ENCODE results near the gene TJP3.

TJP3 gene

DNA sequence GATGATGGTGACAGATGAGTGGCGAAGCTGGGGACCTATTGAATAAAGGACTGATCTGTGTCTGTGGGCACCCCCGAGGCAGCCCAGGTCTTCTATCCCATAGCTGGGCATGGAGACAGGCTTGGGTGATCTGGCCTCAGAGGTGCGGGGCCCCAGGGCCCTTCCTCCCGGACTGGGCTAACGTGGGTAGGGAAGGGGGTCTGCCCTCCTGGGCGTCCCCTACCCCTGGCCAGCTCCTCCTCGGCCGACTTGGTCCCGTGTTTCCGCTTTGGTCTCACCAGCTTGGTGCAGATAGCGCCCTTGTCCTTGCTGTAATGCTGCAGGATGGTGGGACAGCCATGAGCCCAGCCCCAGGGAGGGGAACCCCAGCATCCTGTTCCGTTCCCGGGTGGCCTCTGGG, 74.7 kb downstream of the TJP3 start:
- no peaks in the 10 kb centered on the region for H3K9me2 ChIP-seq (replicated peaks; ENCODE audit: insufficient read depth, low read length)
- no peak for DNase-seq
- no peak overlapping the region for H3K4me2 ChIP-seq (ENCODE audit: low read depth, low read length)
- no peaks in the 10 kb centered on the region for H3K36me3 ChIP-seq (replicated peaks; ENCODE audit: insufficient read depth, low read length)
- no peaks in the 10 kb centered on the region for H4K20me1 ChIP-seq (ENCODE audit: insufficient read depth, low read length)
- H3K79me2 ChIP-seq (ENCODE audit: low read length) = no peaks in the 10 kb centered on the region
- no peak for TF ChIP-seq EZH2 (optimal IDR thresholded peaks at IDR 0.05; ENCODE audit: low read depth, low read length)
- no peaks in the 10 kb centered on the region for H3K4me1 ChIP-seq (ENCODE audit: low read length)
- H3K9me3 ChIP-seq (replicated peaks; ENCODE audit: insufficient read depth, low read length) = no peaks in the 10 kb centered on the region
- H3K27me3 ChIP-seq (replicated peaks; ENCODE audit: insufficient read depth, low read length) = peaks cover 68% of the 10 kb centered on the region
- no peaks in the 10 kb centered on the region for H3F3A ChIP-seq (ENCODE audit: insufficient read depth, low read length)
- H3K27ac ChIP-seq (ENCODE audit: low read length) = no peak overlapping the region
- no peak overlapping the region for H3K9ac ChIP-seq (ENCODE audit: low read length)
- H2AFZ ChIP-seq (ENCODE audit: low read length) = no peak overlapping the region
- no peak overlapping the region for H3K4me3 ChIP-seq (ENCODE audit: low read length)

DNA sequence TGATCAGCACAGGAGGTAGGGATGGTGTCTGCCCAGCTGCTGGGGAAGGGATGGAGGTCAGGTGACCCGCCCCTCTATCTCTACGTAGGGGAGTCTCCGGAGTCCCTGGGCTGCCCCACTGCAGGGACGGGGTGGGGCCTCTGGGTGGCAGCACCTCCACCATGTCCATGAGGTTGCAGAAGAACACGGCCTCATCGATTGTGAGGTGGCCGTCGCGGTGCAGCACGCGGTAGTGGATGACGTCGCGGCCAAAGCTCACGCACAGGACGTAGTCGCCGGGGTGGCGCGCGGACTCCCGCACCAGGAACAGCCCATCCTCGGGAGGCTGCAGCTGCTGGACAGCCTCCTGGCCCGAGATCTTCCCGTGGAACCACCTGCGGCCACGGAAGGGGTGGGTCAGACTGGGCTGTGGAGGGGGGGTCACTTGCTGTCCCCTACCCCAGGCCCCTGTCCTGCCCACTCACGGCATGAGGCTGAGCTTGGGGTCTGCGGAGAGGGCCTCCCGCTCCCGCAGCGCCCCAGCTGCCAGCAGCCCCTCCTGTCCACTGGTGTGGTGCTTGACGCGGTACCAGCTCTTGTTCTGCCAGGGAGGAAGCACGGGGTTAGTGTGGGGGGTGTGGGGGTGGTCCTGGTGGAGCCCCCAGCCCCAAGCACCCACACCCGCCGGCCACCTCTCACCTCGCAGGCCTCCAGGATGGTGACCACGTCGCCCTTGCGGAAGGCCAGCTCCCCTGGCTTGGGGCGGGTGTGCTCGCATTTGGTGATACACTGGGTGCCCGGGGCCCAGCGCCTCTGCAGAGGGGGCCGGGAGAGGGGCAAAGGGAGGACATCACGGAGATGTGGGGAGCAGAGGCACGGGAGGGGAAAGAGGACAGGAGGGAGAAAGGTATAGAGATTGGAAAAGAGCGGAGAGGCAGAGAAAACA, 75.7 kb downstream of the TJP3 start:
- no peak overlapping the region for H3K9ac ChIP-seq (ENCODE audit: low read length)
- H3K4me1 ChIP-seq (ENCODE audit: low read length) = no peaks in the 10 kb centered on the region
- no peak overlapping the region for H3K27ac ChIP-seq (ENCODE audit: low read length)
- H3K79me2 ChIP-seq (ENCODE audit: low read length) = no peaks in the 10 kb centered on the region
- no peak overlapping the region for H3K4me2 ChIP-seq (ENCODE audit: low read depth, low read length)
- TF ChIP-seq, protein P1, sequence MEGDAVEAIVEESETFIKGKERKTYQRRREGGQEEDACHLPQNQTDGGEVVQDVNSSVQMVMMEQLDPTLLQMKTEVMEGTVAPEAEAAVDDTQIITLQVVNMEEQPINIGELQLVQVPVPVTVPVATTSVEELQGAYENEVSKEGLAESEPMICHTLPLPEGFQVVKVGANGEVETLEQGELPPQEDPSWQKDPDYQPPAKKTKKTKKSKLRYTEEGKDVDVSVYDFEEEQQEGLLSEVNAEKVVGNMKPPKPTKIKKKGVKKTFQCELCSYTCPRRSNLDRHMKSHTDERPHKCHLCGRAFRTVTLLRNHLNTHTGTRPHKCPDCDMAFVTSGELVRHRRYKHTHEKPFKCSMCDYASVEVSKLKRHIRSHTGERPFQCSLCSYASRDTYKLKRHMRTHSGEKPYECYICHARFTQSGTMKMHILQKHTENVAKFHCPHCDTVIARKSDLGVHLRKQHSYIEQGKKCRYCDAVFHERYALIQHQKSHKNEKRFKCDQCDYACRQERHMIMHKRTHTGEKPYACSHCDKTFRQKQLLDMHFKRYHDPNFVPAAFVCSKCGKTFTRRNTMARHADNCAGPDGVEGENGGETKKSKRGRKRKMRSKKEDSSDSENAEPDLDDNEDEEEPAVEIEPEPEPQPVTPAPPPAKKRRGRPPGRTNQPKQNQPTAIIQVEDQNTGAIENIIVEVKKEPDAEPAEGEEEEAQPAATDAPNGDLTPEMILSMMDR (IDR thresholded peaks at IDR 0.05; ENCODE audit: low read length) = no peak
- TF ChIP-seq EZH2phosphoT487 (IDR thresholded peaks at IDR 0.05; ENCODE audit: low read length) (no peak), EZH2 (optimal IDR thresholded peaks at IDR 0.05; ENCODE audit: low read depth, low read length) (no peak)
- H3K36me3 ChIP-seq (replicated peaks; ENCODE audit: insufficient read depth, low read length) = no peaks in the 10 kb centered on the region
- peaks cover 68% of the 10 kb centered on the region for H3K27me3 ChIP-seq (replicated peaks; ENCODE audit: insufficient read depth, low read length)
- no peak overlapping the region for H3K4me3 ChIP-seq (ENCODE audit: low read length)
- DNase-seq = no peak
- no peaks in the 10 kb centered on the region for H3K9me3 ChIP-seq (replicated peaks; ENCODE audit: insufficient read depth, low read length)
- no peak overlapping the region for H2AFZ ChIP-seq (ENCODE audit: low read length)
- H3F3A ChIP-seq (ENCODE audit: insufficient read depth, low read length) = no peaks in the 10 kb centered on the region
- H3K9me2 ChIP-seq (replicated peaks; ENCODE audit: insufficient read depth, low read length) = no peaks in the 10 kb centered on the region
- no peaks in the 10 kb centered on the region for H4K20me1 ChIP-seq (ENCODE audit: insufficient read depth, low read length)

DNA sequence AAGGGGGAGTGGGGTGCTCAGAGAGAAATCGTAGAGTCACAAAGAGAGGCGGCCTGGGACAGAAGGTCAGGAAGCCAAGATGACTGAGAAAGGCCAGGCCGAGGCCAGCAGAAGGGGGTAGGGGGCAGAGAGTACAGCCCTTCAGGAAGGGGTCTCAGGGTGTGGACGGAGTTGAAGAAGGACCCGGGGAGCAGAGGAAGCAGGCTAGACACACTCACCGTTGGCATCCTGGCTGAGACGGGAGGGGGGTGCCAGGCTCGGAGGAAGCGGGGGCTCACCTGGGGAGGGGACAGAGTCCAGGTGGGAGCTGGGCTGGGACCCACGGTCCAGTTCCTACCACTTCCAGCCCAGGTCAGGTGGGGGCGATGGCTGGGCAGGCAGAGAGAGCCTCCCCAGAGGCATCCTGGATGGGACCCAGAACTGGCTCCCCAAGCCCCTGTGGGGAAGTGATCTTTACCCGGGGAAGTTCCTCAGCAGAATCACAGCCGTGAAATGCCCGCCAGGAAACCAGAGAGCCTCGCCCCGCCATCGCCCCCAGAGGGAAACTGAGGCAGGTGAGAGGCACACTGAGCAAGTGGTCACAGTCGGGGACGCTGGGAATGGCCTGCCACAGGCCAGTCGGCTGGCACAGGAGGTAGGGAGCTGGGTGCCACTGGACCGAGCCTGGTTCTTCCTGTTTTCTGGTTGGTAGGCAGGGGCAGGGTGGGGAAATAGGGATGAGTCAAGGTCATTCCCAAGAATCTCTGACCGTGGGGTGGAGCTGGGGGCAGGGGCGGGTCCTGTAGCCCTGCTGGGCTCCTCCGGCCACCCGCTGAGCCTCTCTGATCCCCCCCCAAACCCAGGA, 76.6 kb downstream of the TJP3 start:
- TF ChIP-seq EZH2 (optimal IDR thresholded peaks at IDR 0.05; ENCODE audit: low read depth, low read length) = no peak
- TF ChIP-seq, protein P1 (IDR thresholded peaks at IDR 0.05; ENCODE audit: low read length) = no peak
- no peak for TF ChIP-seq EZH2phosphoT487 (IDR thresholded peaks at IDR 0.05; ENCODE audit: low read length)
- Histone ChIP-seq H3K4me2 (ENCODE audit: low read depth, low read length) (no peak overlapping the region), H3F3A (ENCODE audit: insufficient read depth, low read length) (no peaks in the 10 kb centered on the region), H3K9me2 (replicated peaks; ENCODE audit: insufficient read depth, low read length) (no peaks in the 10 kb centered on the region), H3K27ac (ENCODE audit: low read length) (no peak overlapping the region), H3K36me3 (replicated peaks; ENCODE audit: insufficient read depth, low read length) (no peaks in the 10 kb centered on the region), H3K4me1 (ENCODE audit: low read length) (no peaks in the 10 kb centered on the region), H2AFZ (ENCODE audit: low read length) (no peak overlapping the region), H3K27me3 (replicated peaks; ENCODE audit: insufficient read depth, low read length) (peaks cover 70% of the 10 kb centered on the region), H3K4me3 (ENCODE audit: low read length) (no peak overlapping the region), H3K9me3 (replicated peaks; ENCODE audit: insufficient read depth, low read length) (no peaks in the 10 kb centered on the region), H4K20me1 (ENCODE audit: insufficient read depth, low read length) (no peaks in the 10 kb centered on the region), H3K9ac (ENCODE audit: low read length) (no peak overlapping the region), H3K79me2 (ENCODE audit: low read length) (no peaks in the 10 kb centered on the region)
- no peak for DNase-seq
